Fibroblast of lung (primary cell): ENCODE results near the gene NCBP3. TPM values are rescaled to one million over a fixed set of nuclear protein-coding genes. Genes with fewer than 3 reads are reported as not detected.

Experiments used
- DNase-seq, 2 donors: peaks; one replicate each; pipeline versions ENCODE4 v3.0.0 to v3.0.0-alpha.2; 2010; ENCODE audit warnings: low read depth in 2 of 2
- H2AFZ ChIP-seq: 2 replicates; pipeline ENCODE4 v1.5.1; 2012; ENCODE audit warnings: low read length, control low read depth, inconsistent platforms
- H3K27ac ChIP-seq: 2 replicates; pipeline ENCODE4 v1.5.1; 2011; ENCODE audit warnings: low read length, control low read depth; ENCODE audit not compliant: insufficient read depth
- H3K27me3 ChIP-seq: 2 replicates; pipeline ENCODE4 v1.5.1; 2011; ENCODE audit warnings: mild to moderate bottlenecking, low read length; ENCODE audit not compliant: control insufficient read depth, insufficient read depth
- H3K36me3 ChIP-seq: 2 replicates; pipeline ENCODE4 v1.5.1; 2011; ENCODE audit warnings: low read length; ENCODE audit not compliant: control insufficient read depth, insufficient read depth
- H3K4me1 ChIP-seq: 2 replicates; pipeline ENCODE4 v1.5.1; 2011; ENCODE audit warnings: low read length; ENCODE audit not compliant: control insufficient read depth, insufficient read depth; ENCODE audit errors: extremely low read depth
- H3K4me2 ChIP-seq: 2 replicates; pipeline ENCODE4 v1.5.1; 2011; ENCODE audit warnings: low read length, control low read depth; ENCODE audit not compliant: insufficient read depth; ENCODE audit errors: extremely low read depth
- H3K4me3 ChIP-seq, 4 experiments: fragments of 200-600 bp in 1 of 4; sonication (generic) in 1 of 4; replicated peaks in 1 of 4; 2 replicates each; pipeline ENCODE4 v1.5.1; 2011 to 2016; ENCODE audit warnings: low read length in 4 of 4, low read depth in 3 of 4, mild to moderate bottlenecking in 3 of 4, control low read depth in 2 of 4, inconsistent platforms in 1 of 4, mixed read lengths in 1 of 4; ENCODE audit not compliant: insufficient read depth in 1 of 4; ENCODE audit errors: control extremely low read depth in 1 of 4
- H3K79me2 ChIP-seq: 2 replicates; pipeline ENCODE4 v1.5.1; 2012; ENCODE audit warnings: mild to moderate bottlenecking, low read length, inconsistent platforms; ENCODE audit not compliant: control insufficient read depth, insufficient read depth
- H3K9ac ChIP-seq: 2 replicates; pipeline ENCODE4 v1.5.1; 2011; ENCODE audit warnings: mild to moderate bottlenecking, low read length, control low read depth; ENCODE audit not compliant: insufficient read depth
- H3K9me3 ChIP-seq: 2 replicates; pipeline ENCODE4 v1.5.1; 2012; ENCODE audit warnings: low read depth, low read length; ENCODE audit not compliant: control insufficient read depth, insufficient read depth
- H4K20me1 ChIP-seq: 2 replicates; pipeline ENCODE4 v1.5.1; 2011; ENCODE audit warnings: low read length; ENCODE audit not compliant: control insufficient read depth, insufficient read depth; ENCODE audit errors: extremely low read depth
- EZH2 ChIP-seq: IDR thresholded peaks from 2 replicates; pipeline ENCODE4 v1.5.1; 2012; ENCODE audit warnings: low read length, control low read depth, mild to moderate bottlenecking; ENCODE audit errors: missing control alignments
- polyA plus RNA-seq, 2 donors: library from polyadenylated mRNA; depleted of rRNA in 1 of 2; stranded (reverse) in 1 of 2; unstranded in 1 of 2; fragments of >200 nt; gene quantifications; 2 replicates each; pipeline ENCODE4 v1.2.1, GENCODE V29; 2011 to 2012; ENCODE audit warnings: missing spikeins in 1 of 2
- total RNA-seq: library from RNA; depleted of rRNA; stranded (reverse); fragments of >200 nt; gene quantifications from 2 replicates; pipeline ENCODE4 v1.2.1, GENCODE V29; 2014
- TF ChIP-seq, protein P1 (sequence below), 2 donors: IDR thresholded peaks in 1 of 2; conservative IDR thresholded peaks in 1 of 2; 1 replicate in 1 of 2; 2 replicates in 1 of 2; pipeline ENCODE4 v1.5.1; 2011 to 2012; ENCODE audit warnings: low read length in 2 of 2, control low read depth in 1 of 2, inconsistent platforms in 1 of 2, low read depth in 1 of 2, mild to moderate bottlenecking in 1 of 2

NCBP3 gene
- total and polyA plus RNA-seq, 2 donors (not counting 1 experiment from before 2014, with no cell fraction given), result 20.4 to 23.3 TPM

DNA sequence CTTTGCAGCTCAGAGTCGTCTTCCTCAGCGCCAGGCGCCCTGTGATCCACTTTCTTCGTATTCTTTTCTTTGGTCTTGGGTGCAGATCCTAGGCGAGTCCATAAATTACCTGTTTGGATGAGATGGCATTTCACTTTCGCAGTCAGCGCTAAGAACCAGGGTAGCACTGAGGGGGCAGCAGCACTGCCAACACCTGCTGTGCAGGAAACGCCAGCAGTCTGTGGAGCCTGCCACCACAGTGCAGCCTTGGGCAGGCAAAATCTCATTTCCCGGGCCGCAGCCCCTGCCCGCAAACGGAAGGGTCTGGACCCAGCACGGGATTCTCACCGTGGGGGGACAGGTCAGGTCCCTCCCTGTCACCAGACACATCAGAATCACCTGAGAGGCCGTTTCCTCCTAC is 32.9 kb downstream of the NCBP3 start:
- Histone ChIP-seq H3K4me3 (no peak overlapping the region), H2AFZ (no peak overlapping the region), H3K79me2 (no peaks in the 10 kb centered on the region), H3K9me3 (no peaks in the 10 kb centered on the region), H3K4me2 (no peak overlapping the region), H3K9ac (no peak overlapping the region), H4K20me1 (no peaks in the 10 kb centered on the region), H3K36me3 (peaks cover 15% of the 10 kb centered on the region), H3K27me3 (no peaks in the 10 kb centered on the region), H3K27ac (no peak overlapping the region), H3K4me1 (no peaks in the 10 kb centered on the region)
- DNase-seq, result no peak
- TF ChIP-seq, protein P1, sequence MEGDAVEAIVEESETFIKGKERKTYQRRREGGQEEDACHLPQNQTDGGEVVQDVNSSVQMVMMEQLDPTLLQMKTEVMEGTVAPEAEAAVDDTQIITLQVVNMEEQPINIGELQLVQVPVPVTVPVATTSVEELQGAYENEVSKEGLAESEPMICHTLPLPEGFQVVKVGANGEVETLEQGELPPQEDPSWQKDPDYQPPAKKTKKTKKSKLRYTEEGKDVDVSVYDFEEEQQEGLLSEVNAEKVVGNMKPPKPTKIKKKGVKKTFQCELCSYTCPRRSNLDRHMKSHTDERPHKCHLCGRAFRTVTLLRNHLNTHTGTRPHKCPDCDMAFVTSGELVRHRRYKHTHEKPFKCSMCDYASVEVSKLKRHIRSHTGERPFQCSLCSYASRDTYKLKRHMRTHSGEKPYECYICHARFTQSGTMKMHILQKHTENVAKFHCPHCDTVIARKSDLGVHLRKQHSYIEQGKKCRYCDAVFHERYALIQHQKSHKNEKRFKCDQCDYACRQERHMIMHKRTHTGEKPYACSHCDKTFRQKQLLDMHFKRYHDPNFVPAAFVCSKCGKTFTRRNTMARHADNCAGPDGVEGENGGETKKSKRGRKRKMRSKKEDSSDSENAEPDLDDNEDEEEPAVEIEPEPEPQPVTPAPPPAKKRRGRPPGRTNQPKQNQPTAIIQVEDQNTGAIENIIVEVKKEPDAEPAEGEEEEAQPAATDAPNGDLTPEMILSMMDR (conservative IDR thresholded peaks at IDR 0.05 in 1 of 2, IDR thresholded peaks at IDR 0.05 in 1 of 2; ENCODE audit: low read depth in 1 of 2, low read length in 2 of 2), result no peak

DNA sequence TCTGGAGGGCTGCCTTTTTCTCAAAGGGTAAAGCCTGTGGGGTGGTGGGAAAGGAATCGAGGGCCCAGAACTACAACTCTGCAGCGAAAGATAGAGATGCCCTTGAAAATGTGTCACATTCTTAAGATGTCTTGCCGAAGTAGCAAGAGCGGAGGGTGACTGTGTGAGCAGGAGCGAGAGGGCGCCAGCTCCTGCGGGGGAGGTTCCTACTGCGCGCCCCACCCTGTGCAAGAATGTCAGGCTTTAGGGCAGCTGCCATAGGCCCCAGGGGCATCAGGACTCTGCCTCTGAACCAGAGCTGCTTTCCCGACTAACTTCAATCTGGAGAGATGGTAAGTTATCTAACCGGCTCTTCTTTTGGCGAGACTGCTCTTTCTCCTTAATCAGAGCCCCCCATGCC is 33.3 kb downstream of the NCBP3 start:
- TF ChIP-seq, protein P1 (conservative IDR thresholded peaks at IDR 0.05 in 1 of 2, IDR thresholded peaks at IDR 0.05 in 1 of 2; ENCODE audit: low read depth in 1 of 2, low read length in 2 of 2), result no peak
- TF ChIP-seq EZH2, result no peak
- H3K9me3 ChIP-seq, result no peaks in the 10 kb centered on the region
- H3K4me1 ChIP-seq, result no peaks in the 10 kb centered on the region
- no peak overlapping the region for H3K9ac ChIP-seq
- no peaks in the 10 kb centered on the region for H3K79me2 ChIP-seq
- no peak overlapping the region for H3K4me3 ChIP-seq
- peaks cover 15% of the 10 kb centered on the region for H3K36me3 ChIP-seq
- H2AFZ ChIP-seq, result no peak overlapping the region
- no peaks in the 10 kb centered on the region for H3K27me3 ChIP-seq
- H3K4me2 ChIP-seq, result no peak overlapping the region
- H3K27ac ChIP-seq, result no peak overlapping the region
- H4K20me1 ChIP-seq, result no peaks in the 10 kb centered on the region
- no peak for DNase-seq

DNA sequence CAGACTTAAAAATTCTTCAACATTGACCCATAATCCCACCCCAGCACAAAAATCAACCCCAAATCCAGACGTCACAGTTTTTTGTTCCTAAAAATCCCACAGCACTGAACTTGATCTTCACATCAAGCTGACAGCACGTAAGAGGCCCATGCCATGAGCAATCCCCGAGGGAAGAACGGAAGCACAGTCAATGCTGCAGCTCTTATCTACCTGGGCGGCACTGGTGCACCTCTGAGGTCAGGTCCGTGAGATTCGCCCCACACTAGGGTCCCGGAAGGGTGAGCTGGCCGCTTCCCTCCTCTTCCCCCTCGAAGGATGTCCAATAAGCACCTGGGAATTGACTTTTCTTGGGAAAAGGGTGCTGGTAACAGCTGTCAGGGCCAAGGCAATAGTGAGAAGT is 33.8 kb downstream of the NCBP3 start:
- H3K36me3 ChIP-seq, result peaks cover 15% of the 10 kb centered on the region
- no peak overlapping the region for H3K9ac ChIP-seq

More for the DNA sequence above, 33.8 kb downstream of the NCBP3 start:
- Histone ChIP-seq H3K79me2 (no peaks in the 10 kb centered on the region), H2AFZ (no peak overlapping the region), H3K27ac (no peak overlapping the region), H4K20me1 (no peaks in the 10 kb centered on the region), H3K4me1 (no peaks in the 10 kb centered on the region), H3K4me2 (no peak overlapping the region), H3K4me3 (no peak overlapping the region), H3K9me3 (no peaks in the 10 kb centered on the region), H3K27me3 (no peaks in the 10 kb centered on the region)
- DNase-seq, result no peak
- TF ChIP-seq, protein P1 (conservative IDR thresholded peaks at IDR 0.05 in 1 of 2, IDR thresholded peaks at IDR 0.05 in 1 of 2; ENCODE audit: low read depth in 1 of 2, low read length in 2 of 2), result no peak
- no peak for TF ChIP-seq EZH2
